ENCODE measurements around the gene AQR.

- TF ChIP-seq GABPB1 (CRISPR knock-in tag; IDR thresholded peaks at IDR 0.05) (no peak), ZBTB21 (CRISPR knock-in tag; IDR thresholded peaks at IDR 0.05; ENCODE audit: borderline replicate concordance) (no peak), ARID4B (CRISPR knock-in tag; IDR thresholded peaks at IDR 0.05; ENCODE audit: borderline replicate concordance) (no peak), CTCF (IDR thresholded peaks at IDR 0.05) (no peak), CBFB (CRISPR knock-in tag; IDR thresholded peaks at IDR 0.05; ENCODE audit: low read depth) (no peak), ZNF232 (CRISPR knock-in tag; IDR thresholded peaks at IDR 0.05) (no peak), ZNF263 (CRISPR knock-in tag; IDR thresholded peaks at IDR 0.05; ENCODE audit: low read depth) (no peak), USF2 (CRISPR knock-in tag; IDR thresholded peaks at IDR 0.05) (no peak), ZNF121 (CRISPR knock-in tag; IDR thresholded peaks at IDR 0.05) (no peak), FOXP4 (CRISPR knock-in tag; IDR thresholded peaks at IDR 0.05) (no peak), ELF4 (CRISPR knock-in tag; IDR thresholded peaks at IDR 0.05; ENCODE audit: low read depth) (no peak), TCF7 (CRISPR knock-in tag; IDR thresholded peaks at IDR 0.05; ENCODE audit: low read depth) (no peak)
Measured at GRCh38 chr15:34861214-34861613, 108.3 kb downstream of the AQR start.

Measured in WTC11 (cell line).